ENCODE measurements around the gene CALHM6.

DNA sequence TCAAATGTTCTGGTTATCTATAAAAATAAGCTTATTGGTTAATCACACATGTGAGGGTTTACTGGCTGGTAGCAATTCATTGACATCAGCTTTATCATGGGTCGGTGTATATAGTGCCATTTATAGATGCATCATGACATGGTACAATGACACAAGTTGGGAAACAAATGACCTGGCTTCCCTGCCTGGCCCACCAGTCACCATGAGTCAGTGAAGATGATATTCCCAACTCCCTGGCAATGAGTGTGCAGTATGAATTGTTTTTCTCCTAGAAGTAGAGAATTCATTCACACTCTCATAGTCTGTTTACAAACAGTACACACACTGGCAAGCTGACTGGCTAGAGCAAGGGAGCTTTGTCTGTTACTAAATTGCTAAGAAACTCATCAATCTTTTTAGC lies 37.2 kb upstream of the CALHM6 start:
- TF ChIP-seq, protein P1, sequence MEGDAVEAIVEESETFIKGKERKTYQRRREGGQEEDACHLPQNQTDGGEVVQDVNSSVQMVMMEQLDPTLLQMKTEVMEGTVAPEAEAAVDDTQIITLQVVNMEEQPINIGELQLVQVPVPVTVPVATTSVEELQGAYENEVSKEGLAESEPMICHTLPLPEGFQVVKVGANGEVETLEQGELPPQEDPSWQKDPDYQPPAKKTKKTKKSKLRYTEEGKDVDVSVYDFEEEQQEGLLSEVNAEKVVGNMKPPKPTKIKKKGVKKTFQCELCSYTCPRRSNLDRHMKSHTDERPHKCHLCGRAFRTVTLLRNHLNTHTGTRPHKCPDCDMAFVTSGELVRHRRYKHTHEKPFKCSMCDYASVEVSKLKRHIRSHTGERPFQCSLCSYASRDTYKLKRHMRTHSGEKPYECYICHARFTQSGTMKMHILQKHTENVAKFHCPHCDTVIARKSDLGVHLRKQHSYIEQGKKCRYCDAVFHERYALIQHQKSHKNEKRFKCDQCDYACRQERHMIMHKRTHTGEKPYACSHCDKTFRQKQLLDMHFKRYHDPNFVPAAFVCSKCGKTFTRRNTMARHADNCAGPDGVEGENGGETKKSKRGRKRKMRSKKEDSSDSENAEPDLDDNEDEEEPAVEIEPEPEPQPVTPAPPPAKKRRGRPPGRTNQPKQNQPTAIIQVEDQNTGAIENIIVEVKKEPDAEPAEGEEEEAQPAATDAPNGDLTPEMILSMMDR (IDR thresholded peaks at IDR 0.05; ENCODE audit: insufficient read depth, low read depth, low read length) = no peak
- no peak for TF ChIP-seq EZH2 (IDR thresholded peaks at IDR 0.05; ENCODE audit: insufficient read depth, low read length)
